GM12801 (cell line): ENCODE measurements around the gene OPN4.

Source experiments
- TF ChIP-seq, protein P1 (sequence below): IDR thresholded peaks from one replicate; pipeline ENCODE4 v1.5.1; 2011; ENCODE audit warnings: control low read depth; ENCODE audit not compliant: insufficient read length; ENCODE audit errors: extremely low read depth

Gene OPN4

GRCh38 chr10:86692664-86693063 lies 38.3 kb downstream of the OPN4 start:
- TF ChIP-seq, protein P1, sequence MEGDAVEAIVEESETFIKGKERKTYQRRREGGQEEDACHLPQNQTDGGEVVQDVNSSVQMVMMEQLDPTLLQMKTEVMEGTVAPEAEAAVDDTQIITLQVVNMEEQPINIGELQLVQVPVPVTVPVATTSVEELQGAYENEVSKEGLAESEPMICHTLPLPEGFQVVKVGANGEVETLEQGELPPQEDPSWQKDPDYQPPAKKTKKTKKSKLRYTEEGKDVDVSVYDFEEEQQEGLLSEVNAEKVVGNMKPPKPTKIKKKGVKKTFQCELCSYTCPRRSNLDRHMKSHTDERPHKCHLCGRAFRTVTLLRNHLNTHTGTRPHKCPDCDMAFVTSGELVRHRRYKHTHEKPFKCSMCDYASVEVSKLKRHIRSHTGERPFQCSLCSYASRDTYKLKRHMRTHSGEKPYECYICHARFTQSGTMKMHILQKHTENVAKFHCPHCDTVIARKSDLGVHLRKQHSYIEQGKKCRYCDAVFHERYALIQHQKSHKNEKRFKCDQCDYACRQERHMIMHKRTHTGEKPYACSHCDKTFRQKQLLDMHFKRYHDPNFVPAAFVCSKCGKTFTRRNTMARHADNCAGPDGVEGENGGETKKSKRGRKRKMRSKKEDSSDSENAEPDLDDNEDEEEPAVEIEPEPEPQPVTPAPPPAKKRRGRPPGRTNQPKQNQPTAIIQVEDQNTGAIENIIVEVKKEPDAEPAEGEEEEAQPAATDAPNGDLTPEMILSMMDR, result no peak

DNA sequence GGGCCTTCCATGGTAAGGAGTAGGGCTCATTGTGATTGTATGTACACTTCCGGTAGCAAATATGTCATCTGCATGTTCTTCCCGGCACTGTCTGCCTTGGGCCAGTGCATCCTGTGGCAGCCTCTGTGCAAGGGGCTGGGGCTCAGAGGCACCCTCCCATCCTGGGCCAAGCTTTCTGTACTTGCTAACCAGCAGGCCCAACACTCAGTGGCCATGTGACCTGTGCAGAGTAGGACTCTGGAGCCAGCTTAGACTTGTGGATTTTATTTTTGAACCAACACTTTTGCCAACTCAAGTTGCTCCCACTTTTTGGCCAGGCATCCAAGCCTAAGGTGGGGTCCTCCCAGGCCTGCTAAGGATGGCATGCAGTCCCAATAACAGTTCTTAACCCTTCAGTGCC lies 38.9 kb downstream of the OPN4 start:
- TF ChIP-seq, protein P1, result no peak

GRCh38 chr10:86693721-86694369 lies 39.5 kb downstream of the OPN4 start:
- TF ChIP-seq, protein P1, result no peak

DNA sequence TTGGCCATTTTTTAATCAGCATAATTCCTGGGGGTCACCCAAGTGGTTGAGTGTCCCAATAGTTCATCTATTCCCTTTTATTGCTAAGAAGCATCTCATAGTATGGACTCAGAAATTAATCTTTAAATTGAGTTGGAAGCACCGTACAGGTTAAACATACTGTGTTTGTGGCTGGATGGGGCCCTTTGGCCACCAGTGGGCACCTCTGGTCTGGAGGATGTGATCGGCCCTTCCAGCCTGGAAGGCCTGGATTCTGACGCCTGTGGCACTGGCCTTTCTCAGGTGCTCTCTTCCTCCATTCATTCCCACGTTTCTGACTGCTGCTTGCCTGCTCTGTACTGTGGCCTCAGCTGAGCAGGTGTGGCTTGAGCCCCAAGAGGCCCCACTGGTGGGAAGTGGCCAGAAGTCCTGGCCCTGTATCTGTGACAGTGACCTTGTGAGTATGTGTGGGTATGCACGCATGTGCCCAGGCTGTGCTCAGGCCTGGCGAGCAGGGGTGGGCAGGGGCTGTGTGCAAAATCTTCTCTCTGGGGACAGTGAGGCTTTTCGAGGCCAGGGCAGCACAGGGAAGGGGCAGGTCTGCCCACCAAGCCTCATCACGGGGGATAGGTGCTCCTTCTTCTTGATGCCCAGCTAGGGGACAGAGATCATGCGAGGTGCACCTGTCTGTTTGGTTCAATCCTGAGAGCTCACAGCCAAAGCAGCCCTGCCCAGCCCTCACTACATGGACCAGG lies 44.0 kb downstream of the OPN4 start:
- TF ChIP-seq, protein P1, result no peak

DNA sequence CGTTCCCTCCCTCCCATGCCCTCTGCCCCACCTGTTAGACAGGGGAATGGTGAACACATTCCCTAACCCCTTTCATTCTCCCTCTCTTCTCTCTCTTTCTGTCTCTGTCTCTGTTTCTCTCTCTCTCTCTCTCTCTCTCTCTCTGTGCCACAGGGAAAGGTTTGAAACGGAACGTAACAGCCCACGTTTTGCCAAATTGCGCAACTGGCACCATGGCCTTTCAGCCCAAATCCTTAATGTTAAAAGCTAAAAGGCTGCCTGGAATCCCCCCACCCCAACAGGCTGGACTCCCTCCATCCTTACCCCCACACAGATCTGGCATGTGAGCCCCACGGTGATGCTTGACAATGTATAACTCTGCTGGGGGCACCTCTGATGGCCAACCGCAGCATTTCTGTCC lies 44.8 kb downstream of the OPN4 start:
- TF ChIP-seq, protein P1, result no peak

GRCh38 chr10:86699541-86699940 lies 45.2 kb downstream of the OPN4 start:
- TF ChIP-seq, protein P1, result no peak

- TF ChIP-seq, protein P1, result no peak
Measured at GRCh38 chr10:86699991-86700840, 45.9 kb downstream of the OPN4 start.
